ENCODE measurements around the gene SATB1. TPM values are rescaled to one million over a fixed set of nuclear protein-coding genes. Genes with fewer than 3 reads are reported as not detected.

Gene SATB1
- total and polyA plus RNA-seq, 7 experiments from 2014 or later: 258 to 482 (median 395) TPM

GRCh38 chr3:18398448-18398847 is 26.7 kb downstream of the SATB1 start:
- Mint-ChIP-seq H3K27ac (peak overlapping the region; percentile 26 to 87 (median 77)), H3K9me3 (no peaks in the 10 kb centered on the region), H3K27me3 (no peaks in the 10 kb centered on the region), H3K36me3 (peaks cover 19 to 82% (median 69%) of the 10 kb centered on the region in 5 donors), H3K4me1 (peaks cover 47 to 97% (median 96%) of the 10 kb centered on the region in 7 donors), H3K4me3 (peak overlapping the region in 5 of 10 donors; percentile 16 to 81 (median 47))
- DNase-seq: no peak
- no peak overlapping the region for H3K27ac ChIP-seq (ENCODE audit: low read depth, low read length)
- no peak overlapping the region for H3K4me3 ChIP-seq (ENCODE audit: low read length)
- peaks cover 0 to 88% of the 10 kb centered on the region in 2 donors for H3K4me1 ChIP-seq (ENCODE audit: control insufficient read depth in 2 of 2, insufficient read depth in 2 of 2, low read length in 2 of 2)
- no peak for ATAC-seq
- POLR2A ChIA-PET: interaction anchor here (1.0 to 2.2 kb wide), 6 partner anchors 9 to 46 kb away, joined by 3 to 9 read pairs (median 4); partner anchors contain the start of gene SATB1
- no peaks in the 10 kb centered on the region for H3K9me3 ChIP-seq (ENCODE audit: control insufficient read depth in 2 of 3, low read length in 3 of 3)
- H3K36me3 ChIP-seq (ENCODE audit: control insufficient read depth in 2 of 3, insufficient read depth in 3 of 3, low read length in 3 of 3): peaks cover 5 to 41% (median 11%) of the 10 kb centered on the region in 3 experiments
- intact Hi-C loops (cut with micrococcal nuclease): loop anchor here in 1 of 2 donors (10.0 kb wide), 1 partner anchor 654 kb away; the partner anchor contains the start of gene TBC1D5
- no peaks in the 10 kb centered on the region for H3K27me3 ChIP-seq (ENCODE audit: control insufficient read depth in 2 of 2, insufficient read depth in 2 of 2, low read length in 2 of 2)
- CTCF ChIA-PET: interaction anchor here (1.0 kb wide), 1 partner anchor 9 kb away, joined by 6 read pairs; no protein-coding TSS in a partner anchor

GRCh38 chr3:18396428-18396827 is 28.7 kb downstream of the SATB1 start:
- H3K9me3 Mint-ChIP-seq: no peaks in the 10 kb centered on the region
- intact Hi-C loops (cut with micrococcal nuclease): loop anchor here in 1 of 2 donors (2.0 to 10.0 kb wide), 2 partner anchors 14 to 652 kb away; partner anchors contain the start of gene TBC1D5
- Histone ChIP-seq H3K4me1 (ENCODE audit: control insufficient read depth in 2 of 2, insufficient read depth in 2 of 2, low read length in 2 of 2) (peaks cover 0 to 73% of the 10 kb centered on the region in 2 donors), H3K27ac (ENCODE audit: low read depth, low read length) (peak overlapping the region; percentile 22), H3K9me3 (ENCODE audit: control insufficient read depth in 2 of 3, low read length in 3 of 3) (no peaks in the 10 kb centered on the region), H3K4me3 (ENCODE audit: low read length) (no peak overlapping the region), H3K27me3 (ENCODE audit: control insufficient read depth in 2 of 2, insufficient read depth in 2 of 2, low read length in 2 of 2) (no peaks in the 10 kb centered on the region), H3K36me3 (ENCODE audit: control insufficient read depth in 2 of 3, insufficient read depth in 3 of 3, low read length in 3 of 3) (peaks cover 5 to 41% (median 6%) of the 10 kb centered on the region in 3 experiments)
- ChIA-PET CTCF (interaction anchor here (1.0 to 1.2 kb wide), 3 partner anchors 10 to 21 kb away, joined by 3 read pairs; no protein-coding TSS in a partner anchor), POLR2A (interaction anchor here (0.9 to 2.0 kb wide), 5 partner anchors 9 to 34 kb away, joined by 3 to 8 read pairs (median 6); no protein-coding TSS in a partner anchor)
- H3K4me3 Mint-ChIP-seq: peak overlapping the region in 4 of 10 donors; percentile 42 to 81 (median 56)
- ATAC-seq (no peak), DNase-seq (no peak)
- H3K27ac Mint-ChIP-seq: peak overlapping the region in 8 of 9 donors; percentile 21 to 87 (median 72)
- peaks cover 22 to 85% (median 57%) of the 10 kb centered on the region in 5 donors for H3K36me3 Mint-ChIP-seq
- no peaks in the 10 kb centered on the region for H3K27me3 Mint-ChIP-seq
- H3K4me1 Mint-ChIP-seq: peaks cover 45 to 97% (median 95%) of the 10 kb centered on the region in 7 donors

- H3K9me3 ChIP-seq (ENCODE audit: control insufficient read depth in 2 of 3, low read length in 3 of 3): no peaks in the 10 kb centered on the region
- H3K27ac Mint-ChIP-seq: peak overlapping the region; percentile 77 to 95 (median 85)
- ChIA-PET POLR2A (interaction anchor here (0.6 to 3.2 kb wide), 6 partner anchors 8 to 578 kb away, joined by 3 to 16 read pairs (median 5); no protein-coding TSS in a partner anchor), CTCF (no interaction called here)
- peaks cover 0 to 67% of the 10 kb centered on the region in 2 donors for H3K4me1 ChIP-seq (ENCODE audit: control insufficient read depth in 2 of 2, insufficient read depth in 2 of 2, low read length in 2 of 2)
- H3K27me3 ChIP-seq (ENCODE audit: control insufficient read depth in 2 of 2, insufficient read depth in 2 of 2, low read length in 2 of 2): no peaks in the 10 kb centered on the region
- peaks cover 5 to 34% (median 10%) of the 10 kb centered on the region in 3 experiments for H3K36me3 ChIP-seq (ENCODE audit: control insufficient read depth in 2 of 3, insufficient read depth in 3 of 3, low read length in 3 of 3)
- H3K4me3 Mint-ChIP-seq: peak overlapping the region; percentile 55 to 71 (median 66)
- peak overlapping the region; percentile 8 for H3K27ac ChIP-seq (ENCODE audit: low read depth, low read length)
- ATAC-seq (no peak), DNase-seq (peak in 1 of 9 donors; percentile 27)
- no peaks in the 10 kb centered on the region for H3K9me3 Mint-ChIP-seq
- H3K27me3 Mint-ChIP-seq: no peaks in the 10 kb centered on the region
- intact Hi-C loops (cut with micrococcal nuclease): loop anchor here in 1 of 2 donors (1.0 to 10.0 kb wide), 2 partner anchors 8 to 650 kb away; partner anchors contain the start of gene TBC1D5
- no peak overlapping the region for H3K4me3 ChIP-seq (ENCODE audit: low read length)
- H3K36me3 Mint-ChIP-seq: peaks cover 17 to 73% (median 44%) of the 10 kb centered on the region in 5 donors
- H3K4me1 Mint-ChIP-seq: peaks cover 42 to 97% (median 93%) of the 10 kb centered on the region in 7 donors
Observed at GRCh38 chr3:18394384-18394995, 30.6 kb downstream of the SATB1 start.

GRCh38 chr3:18393906-18394305 is 31.2 kb downstream of the SATB1 start:
- intact Hi-C loops (cut with micrococcal nuclease): loop anchor here in 1 of 2 donors (1.0 to 10.0 kb wide), 2 partner anchors 8 to 649 kb away; partner anchors contain the start of gene TBC1D5
- H3K4me3 ChIP-seq (ENCODE audit: low read length): no peak overlapping the region
- H3K4me3 Mint-ChIP-seq: peak overlapping the region in 9 of 10 donors; percentile 55 to 71 (median 66)
- ChIA-PET CTCF (no interaction called here), POLR2A (interaction anchor here (0.6 to 3.2 kb wide), 5 partner anchors 13 to 578 kb away, joined by 3 to 16 read pairs (median 4); no protein-coding TSS in a partner anchor)
- peaks cover 0 to 67% of the 10 kb centered on the region in 2 donors for H3K4me1 ChIP-seq (ENCODE audit: control insufficient read depth in 2 of 2, insufficient read depth in 2 of 2, low read length in 2 of 2)
- H3K9me3 ChIP-seq (ENCODE audit: control insufficient read depth in 2 of 3, low read length in 3 of 3): no peaks in the 10 kb centered on the region
- H3K9me3 Mint-ChIP-seq: no peaks in the 10 kb centered on the region
- no peak for ATAC-seq
- peak overlapping the region; percentile 8 for H3K27ac ChIP-seq (ENCODE audit: low read depth, low read length)
- peaks cover 5 to 29% (median 10%) of the 10 kb centered on the region in 3 experiments for H3K36me3 ChIP-seq (ENCODE audit: control insufficient read depth in 2 of 3, insufficient read depth in 3 of 3, low read length in 3 of 3)
- peaks cover 38 to 97% (median 92%) of the 10 kb centered on the region in 7 donors for H3K4me1 Mint-ChIP-seq
- peak in 1 of 9 donors; percentile 29 for DNase-seq
- H3K27me3 Mint-ChIP-seq: no peaks in the 10 kb centered on the region
- H3K27ac Mint-ChIP-seq: peak overlapping the region; percentile 77 to 95 (median 85)
- no peaks in the 10 kb centered on the region for H3K27me3 ChIP-seq (ENCODE audit: control insufficient read depth in 2 of 2, insufficient read depth in 2 of 2, low read length in 2 of 2)
- H3K36me3 Mint-ChIP-seq: peaks cover 14 to 67% (median 39%) of the 10 kb centered on the region in 5 donors

GRCh38 chr3:18390024-18390660 is 35.0 kb downstream of the SATB1 start:
- Mint-ChIP-seq H3K27ac (peak overlapping the region; percentile 40 to 82 (median 64)), H3K27me3 (no peaks in the 10 kb centered on the region), H3K4me1 (peaks cover 26 to 95% (median 88%) of the 10 kb centered on the region in 7 donors), H3K4me3 (peak overlapping the region in 7 of 10 donors; percentile 28 to 70 (median 60)), H3K36me3 (peaks cover 13 to 51% (median 23%) of the 10 kb centered on the region in 5 donors), H3K9me3 (no peaks in the 10 kb centered on the region)
- ATAC-seq (no peak), DNase-seq (no peak)
- Histone ChIP-seq H3K36me3 (ENCODE audit: control insufficient read depth in 2 of 3, insufficient read depth in 3 of 3, low read length in 3 of 3) (peaks cover 0 to 20% (median 10%) of the 10 kb centered on the region in 3 experiments), H3K4me3 (ENCODE audit: low read length) (no peak overlapping the region), H3K27ac (ENCODE audit: low read depth, low read length) (peak overlapping the region; percentile 39), H3K9me3 (ENCODE audit: control insufficient read depth in 2 of 3, low read length in 3 of 3) (no peaks in the 10 kb centered on the region), H3K27me3 (ENCODE audit: control insufficient read depth in 2 of 2, insufficient read depth in 2 of 2, low read length in 2 of 2) (no peaks in the 10 kb centered on the region), H3K4me1 (ENCODE audit: control insufficient read depth in 2 of 2, insufficient read depth in 2 of 2, low read length in 2 of 2) (peaks cover 0 to 48% of the 10 kb centered on the region in 2 donors)
- POLR2A ChIA-PET: interaction anchor here (1.1 to 3.0 kb wide), 2 partner anchors 12 to 25 kb away, joined by 6 to 13 read pairs; no protein-coding TSS in a partner anchor
- intact Hi-C loops (cut with micrococcal nuclease): loop anchor here in 1 of 2 donors (2.0 to 10.0 kb wide), 2 partner anchors 33 to 645 kb away; partner anchors contain the start of gene TBC1D5
- CTCF ChIA-PET: interaction anchor here (0.5 to 1.9 kb wide), 10 partner anchors 8 to 812 kb away, joined by 3 to 6 read pairs (median 4); no protein-coding TSS in a partner anchor
